Endothelial cell of umbilical vein (primary cell): ENCODE data around the gene POLRMT. TPM values are rescaled to one million over a fixed set of nuclear protein-coding genes. Genes with fewer than 3 reads are reported as not detected.

Experiments used
- BruUV-seq: library from RNA; stranded (reverse); fragments of 400-500 nt; replicated peaks from 2 replicates; lab custom pipeline; 2021; lab: Mats Ljungman, UMichigan
- CTCF ChIA-PET: fragments of 300-600, 350-600 bp; sonication (Branson Sonifier 250); formaldehyde crosslinking; loops from one replicate; lab custom pipeline; 2021; ENCODE audit warnings: antibody characterized with exemption, inconsistent platforms; lab: Charles Lee
- POLR2A ChIA-PET: fragments of 300-600, 350-600 bp; sonication (Branson Sonifier 250); formaldehyde crosslinking; loops from one replicate; lab custom pipeline; 2021; ENCODE audit warnings: antibody characterized with exemption, inconsistent platforms; lab: Charles Lee
- DNase-seq: peaks from one replicate; pipeline ENCODE4 v3.0.0-alpha.2; 2011; ENCODE audit warnings: low read depth, low spot score
- FAIRE-seq: peaks from 2 replicates; lab custom pipeline; 2011; peaks lifted over from hg19 to GRCh38; lab: Jason Lieb, UNC
- H2AFZ ChIP-seq: 2 replicates; pipeline ENCODE4 v1.6.0; 2012; ENCODE audit warnings: low read depth, low read length, control low read depth, inconsistent platforms
- H3K27ac ChIP-seq: 2 replicates; pipeline ENCODE4 v1.5.1; 2011; ENCODE audit warnings: low read depth, mild to moderate bottlenecking, control low read depth, low read length, moderate library complexity; ENCODE audit not compliant: insufficient read depth
- H3K27me3 ChIP-seq, 2 experiments: 2 replicates each; pipeline versions ENCODE4 v1.6.0 to v1.6.1; 2011; ENCODE audit warnings: low read length in 2 of 2, mixed read lengths in 1 of 2; ENCODE audit not compliant: control insufficient read depth in 2 of 2, insufficient read depth in 2 of 2
- H3K36me3 ChIP-seq, 2 experiments: 2 replicates in 1 of 2; 3 replicates in 1 of 2; pipeline ENCODE4 v1.5.1; 2011; ENCODE audit warnings: low read length in 2 of 2, mild to moderate bottlenecking in 1 of 2, moderate library complexity in 1 of 2; ENCODE audit not compliant: control insufficient read depth in 2 of 2, insufficient read depth in 2 of 2; ENCODE audit errors: extremely low read depth in 1 of 2
- H3K4me1 ChIP-seq: 3 replicates; pipeline ENCODE4 v1.5.1; 2011; ENCODE audit warnings: mild to moderate bottlenecking, low read length; ENCODE audit not compliant: control insufficient read depth, insufficient read depth; ENCODE audit errors: extremely low read depth
- H3K4me2 ChIP-seq: 2 replicates; pipeline ENCODE4 v1.6.1; 2011; ENCODE audit warnings: low read length, control low read depth, mixed read lengths; ENCODE audit not compliant: insufficient read depth
- H3K4me3 ChIP-seq, 3 experiments: fragments of 200-600 bp in 1 of 3; sonication (generic), shearing (Covaris generic) in 1 of 3; replicated peaks in 1 of 3; 2 replicates each; pipeline ENCODE4 v1.5.1; 2011 to 2016; ENCODE audit warnings: control low read depth in 3 of 3, low read length in 3 of 3, mild to moderate bottlenecking in 2 of 3, inconsistent platforms in 1 of 3, low read depth in 1 of 3, moderate library complexity in 1 of 3; ENCODE audit not compliant: insufficient read depth in 1 of 3
- H3K79me2 ChIP-seq: 2 replicates; pipeline ENCODE4 v1.6.0; 2012; ENCODE audit warnings: low read length, inconsistent platforms; ENCODE audit not compliant: control insufficient read depth, insufficient read depth
- H3K9ac ChIP-seq: replicated peaks from 2 replicates; pipeline ENCODE3; 2011; ENCODE audit warnings: low read length, control low read depth; ENCODE audit not compliant: insufficient read depth; ENCODE audit errors: extremely low read depth
- H3K9me1 ChIP-seq: replicated peaks from 3 replicates; pipeline ENCODE4 v1.6.0; 2011; ENCODE audit warnings: mild to moderate bottlenecking, low read length; ENCODE audit not compliant: control insufficient read depth, insufficient read depth; ENCODE audit errors: extremely low read depth
- H3K9me3 ChIP-seq: replicated peaks from 2 replicates; pipeline ENCODE4 v1.5.1; 2012; ENCODE audit warnings: low read length, inconsistent platforms; ENCODE audit not compliant: control insufficient read depth, insufficient read depth
- H4K20me1 ChIP-seq: replicated peaks from 2 replicates; pipeline ENCODE3; 2011; ENCODE audit warnings: mild to moderate bottlenecking, low read length; ENCODE audit not compliant: control insufficient read depth, insufficient read depth; ENCODE audit errors: extremely low read depth
- CTCF ChIP-seq, 2 donors: IDR thresholded peaks; 1 replicate in 1 of 2; 2 replicates in 1 of 2; pipeline ENCODE4 v1.5.1; 2011; ENCODE audit warnings: low read length in 2 of 2, mild to moderate bottlenecking in 2 of 2, moderate library complexity in 2 of 2, control low read depth in 1 of 2, inconsistent platforms in 1 of 2, low read depth in 1 of 2; ENCODE audit not compliant: insufficient read depth in 1 of 2; ENCODE audit errors: extremely low read depth in 1 of 2
- EZH2 ChIP-seq: IDR thresholded peaks from 2 replicates; pipeline ENCODE4 v1.6.1; 2012; ENCODE audit warnings: borderline replicate concordance, low read depth, mild to moderate bottlenecking, moderate library complexity, low read length, inconsistent platforms; ENCODE audit not compliant: severe bottlenecking
- FOS ChIP-seq: IDR thresholded peaks from 2 replicates; pipeline ENCODE4 v1.6.1; 2011; ENCODE audit warnings: mild to moderate bottlenecking, low read length, moderate library complexity, borderline replicate concordance; ENCODE audit not compliant: insufficient read depth
- GATA2 ChIP-seq: IDR thresholded peaks from 2 replicates; pipeline ENCODE4 v1.7.0; 2011; ENCODE audit warnings: low read depth, mild to moderate bottlenecking, moderate library complexity, mixed read lengths, low read length; ENCODE audit not compliant: insufficient read length, insufficient read depth
- JUN ChIP-seq: IDR thresholded peaks from 2 replicates; pipeline ENCODE4 v1.6.1; 2011; ENCODE audit warnings: borderline replicate concordance, low read depth; ENCODE audit not compliant: insufficient read length, insufficient read depth
- MAX ChIP-seq: IDR thresholded peaks from 2 replicates; pipeline ENCODE4 v1.6.1; 2011; ENCODE audit not compliant: insufficient read depth, insufficient read length
- MYC ChIP-seq: IDR thresholded peaks from one replicate; pipeline ENCODE4 v1.6.1; 2011; ENCODE audit warnings: mild to moderate bottlenecking, low read depth, low read length
- POLR2A ChIP-seq: IDR thresholded peaks from 2 replicates; pipeline ENCODE4 v1.6.1; 2012; ENCODE audit warnings: low read depth, mild to moderate bottlenecking, control low read depth, low read length
- POLR2AphosphoS5 ChIP-seq: IDR thresholded peaks from 2 replicates; pipeline ENCODE4 v1.6.1; 2012; ENCODE audit warnings: low read depth, mild to moderate bottlenecking, control low read depth, low read length, moderate library complexity; ENCODE audit not compliant: insufficient read depth
- dilution Hi-C: fragments of 300-500 bp; cut with MboI; formaldehyde crosslinking; loops from one replicate; pipeline ENCODE4 v1.15.0; 2019; ENCODE audit warnings: low sequenced_read_pairs; ENCODE audit not compliant: extremely low pct_ligation_motif_present
- intact Hi-C: fragments of 100-400 bp; cut with micrococcal nuclease; formaldehyde crosslinking; loops from one replicate; pipeline ENCODE4 v1.10.0; 2022
- polyA plus RNA-seq, 4 experiments: library from polyadenylated mRNA; depleted of rRNA in 3 of 4; stranded (reverse) in 3 of 4; unstranded in 1 of 4; fragments of >200 nt; gene quantifications; 2 replicates each; pipeline versions ENCODE4 v1.2.1 to v1.2.3, GENCODE V29; 2011 to 2012; ENCODE audit warnings: missing spikeins in 1 of 4
- total RNA-seq: library from RNA; stranded (reverse); gene quantifications from 2 replicates; pipeline ENCODE4 v1.2.3, GENCODE V29; 2021

Gene POLRMT
- total and polyA plus RNA-seq, 2 donors (not counting 3 experiments of a cell fraction or from before 2014, with no cell fraction given) = 38.9 to 50.6 TPM

DNA sequence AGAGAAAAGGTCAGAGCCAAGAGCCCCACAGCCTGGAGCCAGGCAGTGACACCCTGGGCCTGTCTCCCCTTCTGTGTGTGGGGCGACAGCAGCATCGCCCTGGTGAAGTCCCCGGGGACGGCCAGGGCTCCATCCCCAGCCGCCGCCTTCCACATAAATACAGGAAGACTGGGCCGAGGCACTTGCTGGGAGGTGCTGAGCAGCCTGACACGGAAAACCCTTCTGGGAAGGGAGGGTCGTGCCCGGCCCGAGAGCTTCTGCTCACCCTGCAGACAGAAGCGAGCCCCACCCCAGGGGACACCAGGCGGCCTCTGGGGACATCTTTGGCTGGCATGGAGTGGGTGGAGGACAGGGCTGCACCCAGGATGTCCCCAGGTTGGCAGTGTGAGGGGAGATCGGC, 11.5 kb upstream of the POLRMT start:
- dilution Hi-C loops = no loop called here
- no peak for TF ChIP-seq POLR2AphosphoS5
- TF ChIP-seq EZH2 = no peak
- no peak for TF ChIP-seq POLR2A
- TF ChIP-seq CTCF (IDR thresholded peaks at IDR 0.05; ENCODE audit: extremely low read depth in 1 of 2, insufficient read depth in 1 of 2, low read depth in 1 of 2, low read length in 2 of 2) = no peak
- no peak for TF ChIP-seq JUN
- no peak for TF ChIP-seq FOS
- no peak for TF ChIP-seq MYC
- no peak for TF ChIP-seq MAX
- no peak for TF ChIP-seq GATA2
- no peak for DNase-seq
- H3K79me2 ChIP-seq = no peaks in the 10 kb centered on the region
- no peaks in the 10 kb centered on the region for H4K20me1 ChIP-seq
- peaks cover 8 to 17% of the 10 kb centered on the region in 2 experiments for H3K36me3 ChIP-seq
- H3K4me3 ChIP-seq = no peak overlapping the region
- no peak overlapping the region for H3K4me2 ChIP-seq
- H3K9ac ChIP-seq = no peak overlapping the region
- no peak overlapping the region for H2AFZ ChIP-seq
- no TSS peak for BruUV-seq
- H3K27ac ChIP-seq = no peak overlapping the region
- H3K9me1 ChIP-seq = no peaks in the 10 kb centered on the region
- no peaks in the 10 kb centered on the region for H3K4me1 ChIP-seq
- intact Hi-C loops = no loop called here
- H3K27me3 ChIP-seq = no peaks in the 10 kb centered on the region
- CTCF ChIA-PET = interaction anchor here (1.1 kb wide), 1 partner anchor 61 kb away, joined by 3 read pairs; no protein-coding TSS in a partner anchor
- POLR2A ChIA-PET = no interaction called here
- no peak for FAIRE-seq
- no peaks in the 10 kb centered on the region for H3K9me3 ChIP-seq
